GM06990 (cell line): ENCODE results near the gene SLC38A10.

Source experiments
- DNase-seq: peaks from one replicate; pipeline ENCODE4 v3.0.0-alpha.2; 2011; ENCODE audit not compliant: insufficient read length; ENCODE audit errors: extremely low read depth
- H3K27me3 ChIP-seq: replicated peaks from 2 replicates; pipeline ENCODE4 v1.6.0; 2011; ENCODE audit warnings: low read length; ENCODE audit not compliant: control insufficient read depth, insufficient read depth
- H3K36me3 ChIP-seq: 2 replicates; pipeline ENCODE4 v1.5.1; 2011; ENCODE audit warnings: low read length; ENCODE audit not compliant: control insufficient read depth, insufficient read depth
- H3K4me3 ChIP-seq: replicated peaks from 2 replicates; pipeline ENCODE4 v1.5.1; 2011; ENCODE audit warnings: low read depth, mild to moderate bottlenecking, control low read depth, low read length
- TF ChIP-seq, protein P1 (sequence below): IDR thresholded peaks from 2 replicates; pipeline ENCODE4 v1.5.1; 2011; ENCODE audit warnings: low read length, control low read depth, mild to moderate bottlenecking, inconsistent platforms; ENCODE audit not compliant: insufficient read depth, poor library complexity, severe bottlenecking

Gene SLC38A10

DNA sequence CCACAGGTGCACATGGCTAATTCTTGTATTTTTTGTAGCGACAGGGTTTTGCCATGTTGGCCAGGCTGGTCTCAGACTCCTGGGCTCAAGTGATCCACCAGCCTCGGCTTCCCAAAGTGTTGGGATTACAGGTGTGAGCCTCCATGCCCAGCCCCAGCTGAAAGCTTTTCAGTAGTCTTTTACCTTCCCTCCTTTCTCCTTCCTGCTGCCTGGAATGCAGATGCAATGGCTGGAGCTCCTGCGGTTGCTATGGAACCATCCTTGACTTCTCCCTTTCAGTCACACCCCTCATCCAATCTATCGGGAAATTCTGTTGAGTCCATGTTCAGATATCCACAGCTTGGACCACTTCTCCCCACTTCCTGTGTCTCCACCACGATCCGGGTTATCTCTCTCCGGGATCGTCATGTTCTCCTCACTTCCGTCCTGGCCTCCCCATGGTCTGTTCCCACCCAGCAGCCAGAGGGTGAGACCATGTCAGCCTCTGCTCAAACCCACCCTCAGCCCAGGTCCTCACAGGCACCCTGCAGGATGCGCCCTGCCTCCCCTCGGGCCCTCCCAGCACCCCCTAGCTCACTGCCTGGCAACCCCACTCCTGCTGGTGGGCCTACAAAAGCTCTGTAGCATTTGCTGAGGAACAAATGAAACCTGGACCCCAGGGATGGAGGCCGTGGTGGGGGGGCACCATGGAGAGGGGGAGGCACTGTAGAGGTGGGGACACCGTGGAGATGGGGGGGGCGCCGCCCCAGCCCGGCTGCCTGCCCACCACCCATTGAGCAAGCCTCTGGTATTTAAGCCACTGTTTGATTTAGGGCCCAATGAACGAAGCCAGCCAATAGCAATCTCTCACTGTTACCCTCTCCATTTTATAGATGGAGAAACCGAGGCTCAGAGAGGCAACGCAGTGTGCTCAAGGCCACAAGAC is 12.8 kb upstream of the SLC38A10 start:
- no peak overlapping the region for H3K4me3 ChIP-seq
- TF ChIP-seq, protein P1, sequence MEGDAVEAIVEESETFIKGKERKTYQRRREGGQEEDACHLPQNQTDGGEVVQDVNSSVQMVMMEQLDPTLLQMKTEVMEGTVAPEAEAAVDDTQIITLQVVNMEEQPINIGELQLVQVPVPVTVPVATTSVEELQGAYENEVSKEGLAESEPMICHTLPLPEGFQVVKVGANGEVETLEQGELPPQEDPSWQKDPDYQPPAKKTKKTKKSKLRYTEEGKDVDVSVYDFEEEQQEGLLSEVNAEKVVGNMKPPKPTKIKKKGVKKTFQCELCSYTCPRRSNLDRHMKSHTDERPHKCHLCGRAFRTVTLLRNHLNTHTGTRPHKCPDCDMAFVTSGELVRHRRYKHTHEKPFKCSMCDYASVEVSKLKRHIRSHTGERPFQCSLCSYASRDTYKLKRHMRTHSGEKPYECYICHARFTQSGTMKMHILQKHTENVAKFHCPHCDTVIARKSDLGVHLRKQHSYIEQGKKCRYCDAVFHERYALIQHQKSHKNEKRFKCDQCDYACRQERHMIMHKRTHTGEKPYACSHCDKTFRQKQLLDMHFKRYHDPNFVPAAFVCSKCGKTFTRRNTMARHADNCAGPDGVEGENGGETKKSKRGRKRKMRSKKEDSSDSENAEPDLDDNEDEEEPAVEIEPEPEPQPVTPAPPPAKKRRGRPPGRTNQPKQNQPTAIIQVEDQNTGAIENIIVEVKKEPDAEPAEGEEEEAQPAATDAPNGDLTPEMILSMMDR, result no peak
- H3K36me3 ChIP-seq, result no peaks in the 10 kb centered on the region
- H3K27me3 ChIP-seq, result no peaks in the 10 kb centered on the region; the same call in 1 of the 2 replicates
- no peak for DNase-seq

DNA sequence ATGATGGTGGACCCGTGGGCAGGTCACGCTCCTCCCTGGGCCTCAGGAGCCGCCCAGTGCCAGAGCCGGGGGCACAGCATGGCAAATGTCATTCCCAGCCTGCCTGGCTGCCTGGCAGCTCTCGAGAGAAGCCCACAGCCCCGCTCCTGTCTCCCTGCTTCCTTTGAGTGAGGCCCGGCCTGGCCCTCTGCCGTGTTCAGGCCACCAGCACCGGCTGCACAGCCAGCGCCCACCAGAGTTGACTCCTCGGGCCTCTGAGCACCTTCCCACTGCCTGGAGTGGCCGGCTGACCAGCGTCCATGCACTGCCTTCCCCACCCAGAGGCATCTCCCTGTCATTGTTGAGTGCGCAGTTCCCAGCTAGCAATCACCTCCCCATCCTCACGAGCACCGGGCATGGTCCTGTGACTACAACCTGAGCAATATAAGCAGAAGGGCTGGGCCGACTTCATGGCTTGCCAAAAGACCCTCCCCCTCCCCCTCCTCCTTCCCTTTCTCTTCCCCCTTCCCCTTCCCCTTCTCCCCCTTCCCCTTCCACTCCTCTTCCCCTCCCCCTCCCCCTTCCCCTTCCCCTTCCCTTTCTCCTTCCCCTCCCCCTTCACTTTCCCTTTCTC is 11.9 kb upstream of the SLC38A10 start:
- TF ChIP-seq, protein P1, result no peak
- H3K4me3 ChIP-seq, result no peak overlapping the region
- no peaks in the 10 kb centered on the region for H3K36me3 ChIP-seq
- no peaks in the 10 kb centered on the region; the same call in 1 of the 2 replicates for H3K27me3 ChIP-seq
- DNase-seq, result no peak

DNA sequence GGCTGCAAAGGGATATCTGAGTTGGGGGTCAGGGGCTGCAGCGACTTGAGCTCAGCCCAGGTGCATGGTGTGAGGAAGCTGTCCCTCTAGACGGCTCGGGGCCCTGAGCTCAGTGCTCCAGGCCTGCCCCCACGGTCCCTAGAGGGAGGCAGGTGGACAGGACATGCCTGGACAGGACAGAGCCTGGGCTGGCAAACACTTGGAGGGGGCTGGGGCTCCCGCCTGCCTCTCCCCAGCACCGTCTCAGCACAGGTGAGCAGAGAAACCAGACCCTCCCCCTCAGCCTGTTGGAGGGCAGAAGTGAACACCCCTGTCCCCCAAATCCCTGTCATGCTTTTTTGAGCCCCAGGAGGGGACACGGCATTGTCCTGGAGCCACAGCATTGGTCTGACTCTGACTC is 11.4 kb upstream of the SLC38A10 start:
- DNase-seq, result no peak
- no peak overlapping the region for H3K4me3 ChIP-seq
- no peaks in the 10 kb centered on the region; the same call in 1 of the 2 replicates for H3K27me3 ChIP-seq
- no peaks in the 10 kb centered on the region for H3K36me3 ChIP-seq
- TF ChIP-seq, protein P1, result no peak

DNA sequence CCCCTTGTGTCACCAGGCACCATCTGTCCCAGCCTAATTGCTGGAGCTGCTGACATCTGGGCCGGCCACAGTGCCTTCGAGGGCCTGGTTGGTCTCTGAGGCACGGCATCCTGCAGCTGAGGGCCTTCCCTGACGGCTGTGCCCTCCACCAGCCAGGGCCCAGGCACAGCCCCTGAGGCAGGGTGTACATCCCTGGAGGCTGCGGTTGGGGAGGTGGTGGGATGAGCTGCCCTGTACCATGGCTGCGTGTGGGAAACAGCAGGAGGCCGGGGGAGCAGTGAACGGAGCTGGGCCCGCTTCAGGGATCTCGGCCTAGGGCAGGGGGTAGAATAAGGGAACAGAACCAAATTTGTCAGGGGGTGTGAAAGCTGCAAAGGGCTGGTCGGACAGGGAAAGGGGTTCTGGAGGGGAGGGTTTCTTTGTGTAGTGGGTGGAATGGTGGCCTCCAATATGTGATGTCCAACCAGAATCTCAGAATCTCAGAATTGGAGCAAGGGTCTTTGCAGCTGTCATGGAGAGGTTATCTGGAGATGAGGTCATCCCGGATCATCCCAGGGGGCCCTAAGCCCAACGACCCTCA is 10.0 kb upstream of the SLC38A10 start:
- TF ChIP-seq, protein P1, result no peak
- no peak for DNase-seq
- H3K27me3 ChIP-seq, result no peaks in the 10 kb centered on the region; the same call in 1 of the 2 replicates
- no peak overlapping the region for H3K4me3 ChIP-seq
- H3K36me3 ChIP-seq, result no peaks in the 10 kb centered on the region

DNA sequence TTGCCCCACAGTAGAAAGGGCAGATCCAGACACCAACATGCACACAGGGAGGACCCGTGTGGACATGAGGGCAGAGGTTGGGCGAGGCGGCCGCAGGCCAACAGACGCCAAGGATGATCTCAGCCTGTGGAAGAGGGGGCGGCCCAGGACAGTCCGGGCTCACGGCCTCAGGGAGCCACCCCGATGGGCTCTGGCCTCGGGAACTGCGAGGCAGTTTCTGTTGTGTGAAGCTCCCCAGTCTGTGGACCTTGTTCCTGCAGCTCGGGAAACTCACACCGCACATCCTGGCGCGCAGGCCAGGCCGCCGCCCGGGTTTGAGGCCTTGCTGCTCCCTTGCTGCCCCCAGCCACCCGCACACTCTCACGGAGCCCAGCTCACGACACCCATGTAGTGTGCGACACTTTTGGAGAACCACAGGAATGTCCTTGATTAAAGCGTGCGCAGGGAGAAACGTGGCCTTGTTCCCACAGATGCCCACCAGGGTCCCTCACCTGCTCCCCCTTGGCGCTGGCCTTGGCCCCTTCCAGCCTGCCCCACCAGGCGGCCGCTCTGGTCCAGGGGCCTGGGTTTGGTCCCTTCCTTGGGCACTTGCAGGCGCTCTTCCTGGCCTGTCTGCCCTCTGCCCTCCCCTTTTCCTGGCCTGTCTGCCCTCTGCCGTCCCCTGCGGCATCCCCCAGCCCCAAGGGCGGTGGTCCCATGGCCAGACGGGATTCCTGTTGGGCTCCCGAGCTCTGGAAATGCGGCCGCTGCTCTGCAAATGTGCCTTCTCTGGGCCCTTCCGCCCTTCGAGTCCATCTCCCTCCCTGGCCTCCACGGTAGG is 9.3 kb upstream of the SLC38A10 start:
- H3K4me3 ChIP-seq, result no peak overlapping the region
- TF ChIP-seq, protein P1, result no peak
- no peaks in the 10 kb centered on the region for H3K36me3 ChIP-seq
- no peaks in the 10 kb centered on the region; the same call in 1 of the 2 replicates for H3K27me3 ChIP-seq
- no peak for DNase-seq
